ENCODE results near the gene TSHR.

GRCh38 chr14:81170829-81171195, 215.4 kb downstream of the TSHR start:
- TF ChIP-seq EZH2 (IDR thresholded peaks at IDR 0.05), result no peak
- TF ChIP-seq POLR2AphosphoS5 (IDR thresholded peaks at IDR 0.05; ENCODE audit: borderline replicate concordance, low read depth, low read length), result no peak

Measured in SK-N-MC (cell line).